Epidermal melanocyte (primary cell): Measurements from ENCODE around the gene SWT1.
"Not testable (repeated sequence)": the region's sequence is repeated elsewhere in the genome, so short reads cannot be mapped to it uniquely, and the experiment has no call there.

Experiments used
- DNase-seq: peaks from one replicate; pipeline ENCODE4 v3.0.0; 2011; ENCODE audit warnings: low spot score; ENCODE audit not compliant: insufficient read length

SWT1 gene

DNA sequence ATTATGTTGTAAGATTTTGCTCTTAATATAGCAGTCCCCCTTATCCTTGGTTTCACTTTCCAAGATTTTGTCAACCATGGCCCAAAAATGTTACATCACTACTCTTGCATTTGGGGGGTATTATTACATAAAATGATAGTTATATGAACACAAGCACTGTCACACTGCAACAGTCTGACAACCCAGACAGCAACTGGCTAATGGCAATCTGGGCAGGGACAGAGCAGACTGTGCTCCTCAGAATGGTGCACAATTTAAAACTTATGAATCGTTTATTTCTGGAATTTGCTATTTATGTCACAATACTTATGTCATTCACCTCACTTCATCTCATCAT, 162.1 kb downstream of the SWT1 start:
- DNase-seq, result no peak

DNA sequence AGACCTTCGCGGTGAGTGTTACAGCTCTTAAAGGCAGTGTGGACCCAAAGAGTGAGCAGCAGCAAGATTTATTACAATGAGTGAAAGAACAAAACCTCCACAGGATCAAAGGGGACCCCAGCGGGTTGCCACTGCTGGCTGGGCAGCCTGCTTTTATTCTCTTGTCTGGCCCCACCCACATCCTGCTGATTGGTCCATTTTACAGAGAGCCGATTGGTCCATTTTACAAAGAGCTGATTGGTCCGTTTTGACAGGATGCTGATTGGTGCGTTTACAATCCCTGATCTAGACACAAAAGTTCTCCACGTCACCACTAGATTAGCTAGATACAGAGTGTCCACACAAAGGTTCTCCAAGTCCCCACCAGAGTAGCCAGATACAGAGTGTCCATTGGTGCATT, 164.1 kb downstream of the SWT1 start:
- DNase-seq, result not testable (repeated sequence)

DNA sequence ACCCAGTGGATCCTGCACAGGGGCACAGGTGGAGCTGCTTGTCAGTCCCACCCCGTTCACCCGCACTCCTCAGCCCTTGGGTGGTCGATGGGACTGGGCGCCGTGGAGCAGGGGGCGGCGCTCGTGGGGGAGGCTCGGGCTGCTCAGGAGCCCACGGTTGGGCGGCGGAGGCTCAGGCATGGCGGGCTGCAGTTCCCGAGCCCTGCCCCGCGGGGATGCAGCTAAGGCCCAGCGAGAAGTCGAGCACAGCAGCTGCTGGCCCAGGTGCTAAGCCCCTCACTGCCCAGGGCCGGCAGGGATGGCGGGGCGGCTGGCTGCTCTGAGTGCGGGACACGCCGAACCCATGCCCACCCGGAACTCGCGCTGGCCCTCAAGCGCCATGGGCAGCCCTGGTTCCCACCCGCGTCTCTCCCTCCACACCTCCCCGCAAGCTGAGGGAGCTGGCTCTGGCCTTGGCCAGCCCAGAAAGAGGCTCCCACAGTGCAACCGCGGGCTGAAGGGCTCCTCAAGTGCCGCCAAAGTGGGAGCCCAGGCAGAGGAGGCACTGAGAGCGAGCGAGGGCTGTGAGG, 164.8 kb downstream of the SWT1 start:
- DNase-seq, result not testable (repeated sequence)

DNA sequence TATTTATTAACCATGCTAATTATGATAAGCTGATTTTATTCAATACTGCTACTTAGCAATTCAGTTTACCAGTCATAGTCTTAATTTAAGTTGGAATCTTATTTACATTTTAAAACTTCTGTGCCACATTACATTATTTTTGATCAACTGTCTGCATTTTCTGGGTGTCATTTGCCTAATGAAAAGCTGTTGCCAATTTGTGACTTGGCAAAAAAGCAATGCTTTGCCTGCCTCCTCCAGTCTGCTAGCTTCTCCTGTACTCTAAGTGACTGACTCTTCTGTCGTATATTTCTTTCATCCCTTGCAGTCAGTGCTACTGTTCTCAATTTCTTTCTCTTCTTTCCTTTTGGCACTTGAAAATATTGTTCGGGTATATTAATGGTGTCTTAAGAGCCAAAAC, 165.7 kb downstream of the SWT1 start:
- no peak for DNase-seq

DNA sequence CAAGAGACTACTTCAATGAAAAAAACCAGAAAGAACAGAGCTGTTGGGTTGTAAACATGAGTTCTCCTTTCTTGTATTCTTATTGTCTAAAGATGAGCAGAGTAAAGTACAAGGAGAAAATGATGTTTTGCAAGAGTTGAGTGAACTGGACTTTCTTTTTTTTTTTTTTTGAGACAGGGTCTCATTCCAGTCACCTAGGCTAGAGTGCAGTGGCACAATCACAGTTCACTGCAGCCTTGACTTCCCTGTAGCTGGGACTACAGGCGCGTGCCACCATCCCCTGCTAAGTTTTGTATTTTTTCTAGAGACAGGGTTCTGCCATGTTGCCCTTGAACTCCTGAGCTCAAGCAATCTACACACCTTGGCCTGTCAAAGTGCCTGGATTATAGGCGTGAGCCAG, 167.2 kb downstream of the SWT1 start:
- DNase-seq, result no peak

DNA sequence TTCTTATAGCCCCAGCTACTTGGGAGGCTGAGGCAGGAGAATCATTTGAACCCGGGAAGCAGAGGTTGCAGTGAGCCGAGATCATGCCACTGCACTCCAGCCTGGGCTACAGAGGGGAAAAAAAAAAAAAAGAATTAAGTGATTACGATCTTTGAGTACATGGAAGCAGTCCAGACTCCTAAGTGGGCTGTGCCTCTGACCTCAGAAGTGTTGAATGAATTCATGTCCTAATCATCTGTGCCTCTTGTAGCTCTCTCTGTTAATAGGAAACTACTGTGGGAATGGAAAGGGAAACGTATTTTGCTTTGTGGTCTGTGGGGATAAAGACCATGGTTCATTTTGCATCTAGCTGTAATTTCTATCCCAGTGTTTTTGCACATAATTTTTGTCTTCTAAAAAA, 168.4 kb downstream of the SWT1 start:
- DNase-seq, result no peak

DNA sequence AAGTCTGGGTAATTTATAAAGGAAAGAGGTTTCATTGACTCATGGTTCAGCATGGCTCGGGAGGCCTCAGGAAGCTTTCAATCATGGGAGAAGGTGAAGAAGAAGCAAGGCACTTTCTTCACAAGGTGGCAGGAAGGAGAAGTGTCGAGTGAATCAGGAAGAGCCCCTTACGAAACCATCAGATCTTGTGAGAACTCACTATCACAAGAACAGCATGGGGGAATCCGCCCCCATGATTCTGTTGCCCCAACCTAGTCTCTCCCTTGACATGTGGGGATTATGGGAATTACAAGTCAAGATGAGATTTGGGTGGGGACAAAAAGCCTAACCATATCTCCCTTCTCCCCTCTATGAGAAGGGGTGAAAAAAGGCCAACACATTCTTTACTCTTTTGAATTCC, 171.3 kb downstream of the SWT1 start:
- DNase-seq, result no peak

DNA sequence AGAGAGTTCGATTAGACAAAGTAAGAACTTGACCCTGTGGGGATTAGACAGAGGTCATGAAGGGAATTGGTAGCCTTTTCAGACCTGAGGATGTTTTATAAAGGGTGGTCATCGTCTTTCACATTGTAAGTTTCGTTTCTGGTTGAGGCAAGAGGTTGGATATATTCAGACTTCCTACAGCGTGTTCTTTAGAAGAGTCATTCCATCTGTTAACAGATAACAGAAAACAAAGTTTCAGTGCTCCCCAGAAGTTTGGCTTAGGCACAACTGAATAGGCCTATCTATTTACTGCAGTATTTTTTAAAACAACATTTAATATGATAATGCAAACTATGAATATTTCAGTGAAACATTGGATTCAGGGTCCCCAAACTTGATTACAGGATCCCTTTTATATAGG, 177.2 kb downstream of the SWT1 start:
- no peak for DNase-seq

DNA sequence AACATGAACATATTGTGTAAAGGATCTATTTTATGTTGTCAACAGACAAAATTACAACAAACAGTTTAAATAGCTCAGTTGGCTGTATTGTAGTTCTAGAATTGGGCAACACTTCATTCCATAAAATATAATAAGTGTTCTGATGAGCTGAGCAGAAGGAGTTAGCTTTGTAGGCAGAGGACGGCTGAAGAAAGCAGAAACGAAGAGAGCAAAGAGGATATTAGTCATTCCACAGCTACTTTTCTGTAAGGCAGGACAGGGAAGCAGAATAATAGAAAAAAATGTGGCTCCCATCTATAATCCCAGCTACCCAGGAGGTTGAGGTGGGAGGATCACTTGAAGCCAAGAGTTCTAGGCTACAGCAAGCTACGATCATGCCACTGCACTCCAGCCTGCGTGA, 180.3 kb downstream of the SWT1 start:
- no peak for DNase-seq

DNA sequence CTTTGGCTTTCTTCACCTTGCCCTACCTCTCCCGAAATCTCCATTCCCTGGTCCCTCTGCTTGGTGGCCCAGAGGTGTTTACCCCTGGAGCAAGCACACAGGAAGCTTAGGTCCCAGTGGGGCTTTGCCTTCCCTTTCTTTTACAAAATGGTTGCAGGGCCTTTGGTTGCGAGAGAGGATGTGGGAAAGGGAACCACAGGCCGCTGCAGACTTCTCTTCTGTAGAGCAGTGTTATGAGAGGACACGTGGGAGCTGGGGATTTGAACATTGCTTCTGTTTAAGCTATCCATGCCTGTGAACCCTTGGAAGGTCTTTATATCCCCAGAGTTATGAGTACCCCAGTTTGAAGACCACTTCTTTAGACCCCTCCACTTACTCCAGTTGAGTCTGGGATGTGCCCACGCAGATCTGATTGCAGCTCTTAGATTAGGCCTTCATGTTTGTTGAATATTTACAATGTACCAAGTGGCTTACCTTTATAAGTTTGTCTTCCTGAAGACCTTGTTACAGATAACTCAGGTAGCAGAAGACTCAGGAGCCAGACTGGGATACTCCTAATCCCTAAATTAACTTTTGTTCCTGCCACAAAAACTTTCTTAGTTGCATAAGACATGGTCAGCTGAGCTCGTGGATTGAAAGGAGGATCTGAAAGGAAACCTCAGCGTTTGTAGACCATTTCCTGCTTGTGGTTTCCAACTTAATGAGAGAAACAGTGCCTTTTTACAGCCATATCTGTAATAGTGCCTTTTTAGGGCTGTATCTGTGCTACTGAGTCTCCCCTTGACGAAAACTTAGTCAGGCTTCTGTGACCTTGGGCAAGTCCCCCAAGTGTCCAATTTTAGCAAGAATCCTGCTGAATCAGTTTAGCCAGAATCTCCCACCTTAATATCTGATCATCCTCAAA, 182.0 kb downstream of the SWT1 start:
- DNase-seq, result no peak

DNA sequence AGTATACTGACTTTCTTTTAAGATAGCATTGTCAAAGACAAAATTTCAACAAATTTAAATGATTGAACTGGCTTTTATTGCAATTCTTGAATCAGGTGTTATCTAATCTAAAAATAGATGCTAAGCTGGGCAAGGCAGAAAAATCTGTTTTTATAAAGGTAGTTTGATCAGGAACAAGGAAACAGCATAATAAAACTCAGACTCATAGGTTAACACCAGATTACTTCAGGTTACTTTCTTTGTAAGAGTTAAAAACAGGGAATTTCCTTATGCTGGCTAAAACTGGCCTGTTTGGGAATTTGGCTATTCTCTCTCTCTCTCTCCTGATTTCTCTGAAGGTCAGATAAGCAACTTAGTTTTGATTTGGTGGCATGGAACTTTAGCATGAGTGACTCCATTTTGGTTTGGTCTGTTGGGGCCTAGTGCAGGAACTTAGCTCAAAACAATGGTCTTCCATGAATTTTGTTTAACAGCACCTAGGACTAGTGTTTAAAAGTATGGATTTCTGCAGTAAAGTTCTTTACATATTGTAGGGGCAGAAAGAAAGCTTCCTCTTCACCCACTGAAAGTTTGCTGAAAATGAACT, 184.3 kb downstream of the SWT1 start:
- no peak for DNase-seq
